ENCODE measurements around the gene SSTR3. TPM values are rescaled to one million over a fixed set of nuclear protein-coding genes. Genes with fewer than 3 reads are reported as not detected.
A peak's percentile ranks its signal among the peaks of the same experiment; 100 is the strongest.
"Not testable (repeated sequence)": the region's sequence is repeated elsewhere in the genome, so short reads cannot be mapped to it uniquely, and the experiment has no call there.

SSTR3 gene
- total and polyA plus RNA-seq, 4 donors = 0.39 to 2.9 (median 2.1) TPM

DNA sequence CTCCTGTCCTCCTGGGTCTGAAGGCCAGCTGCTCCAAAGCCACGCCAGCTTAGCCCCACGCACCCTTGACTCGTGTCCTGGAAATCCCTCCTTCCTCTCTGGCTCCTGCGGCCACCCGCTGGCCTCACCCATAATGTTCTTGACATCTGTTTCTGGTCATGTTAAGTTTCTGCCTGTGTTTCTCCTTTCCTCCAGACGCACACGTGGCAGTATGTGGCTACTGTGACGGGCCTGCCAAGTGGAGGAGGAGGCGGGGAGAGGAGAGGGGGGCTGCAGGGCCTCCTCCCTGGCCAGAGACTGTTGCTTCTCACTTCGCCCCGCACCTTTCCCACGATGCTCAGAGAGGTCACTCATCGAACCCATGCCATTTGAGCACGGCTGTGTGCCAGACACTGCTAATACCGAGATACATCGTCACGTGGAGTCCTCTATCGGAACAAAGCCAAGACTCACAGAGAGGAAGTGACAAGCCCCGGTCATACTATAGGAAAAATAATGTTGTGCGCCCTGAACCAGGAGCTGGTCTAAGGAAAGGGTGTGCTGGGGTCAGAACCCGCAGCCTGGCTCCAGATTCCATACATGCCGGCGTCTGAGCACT is 35.7 kb downstream of the SSTR3 start:
- Histone ChIP-seq H3K36me3 (ENCODE audit: control insufficient read depth, insufficient read depth, low read length) (no peaks in the 10 kb centered on the region), H3K4me3 (ENCODE audit: low read depth, low read length) (no peak overlapping the region), H3K4me1 (ENCODE audit: control insufficient read depth, insufficient read depth, low read length) (peaks cover 41% of the 10 kb centered on the region), H3K27ac (ENCODE audit: low read depth, low read length) (peak overlapping the region; percentile 48), H3K9me3 (ENCODE audit: control insufficient read depth, insufficient read depth, low read length) (no peaks in the 10 kb centered on the region), H3K27me3 (ENCODE audit: control insufficient read depth, insufficient read depth, low read length) (peaks cover 2% of the 10 kb centered on the region)
- WGBS (ENCODE audit: insufficient coverage) = 52% methylated on average over 19 of the region's 23 CpGs
- peak in 2 of 6 donors; percentile 39 to 73 for DNase-seq (ENCODE audit: low read depth in 4 of 6, low spot score in 6 of 6)

DNA sequence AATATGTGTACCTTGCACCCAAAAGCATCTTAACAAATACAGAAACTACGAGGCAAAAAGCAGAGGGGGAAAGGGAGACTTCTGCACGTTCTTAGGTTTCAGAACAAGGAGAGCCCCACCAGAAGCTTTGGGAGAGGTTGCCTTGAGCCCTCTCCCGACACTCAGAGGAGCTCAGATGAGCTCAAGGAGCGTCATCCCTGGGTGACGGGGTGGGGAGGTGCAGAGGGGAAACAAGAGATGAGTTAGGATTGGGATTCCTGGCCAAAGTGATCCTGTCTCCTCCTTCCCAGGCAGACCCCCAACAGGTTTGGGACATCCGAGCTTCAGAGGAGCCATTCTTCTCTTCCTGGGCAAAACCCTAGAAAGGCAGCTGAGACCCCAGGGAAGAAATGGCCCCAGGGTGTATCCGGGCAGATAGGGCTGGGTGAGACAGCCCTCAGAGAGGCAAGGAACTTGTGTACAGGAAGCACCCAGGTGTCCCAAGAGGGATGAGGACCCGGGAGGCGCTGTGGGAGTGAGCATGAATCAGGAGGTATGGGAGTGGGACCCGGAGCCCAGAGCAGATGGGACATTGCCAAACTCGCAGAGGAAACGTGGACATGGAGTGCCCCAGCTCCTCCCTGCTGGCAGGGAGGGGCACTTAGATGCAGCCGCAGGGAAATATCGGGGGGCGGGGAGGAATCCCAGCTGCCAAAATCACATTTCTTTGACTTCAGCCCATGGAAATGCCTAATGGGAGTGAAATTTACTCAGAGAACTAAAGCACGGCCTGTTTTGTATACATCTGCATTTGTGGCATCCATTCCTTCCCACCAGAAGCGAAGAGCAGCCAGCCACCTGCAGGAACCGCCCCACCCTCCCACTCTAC is 36.6 kb downstream of the SSTR3 start:
- DNase-seq (ENCODE audit: low read depth in 4 of 6, low spot score in 6 of 6) = no peak
- 65% methylated on average over 12 of the region's 18 CpGs for WGBS (ENCODE audit: insufficient coverage)

DNA sequence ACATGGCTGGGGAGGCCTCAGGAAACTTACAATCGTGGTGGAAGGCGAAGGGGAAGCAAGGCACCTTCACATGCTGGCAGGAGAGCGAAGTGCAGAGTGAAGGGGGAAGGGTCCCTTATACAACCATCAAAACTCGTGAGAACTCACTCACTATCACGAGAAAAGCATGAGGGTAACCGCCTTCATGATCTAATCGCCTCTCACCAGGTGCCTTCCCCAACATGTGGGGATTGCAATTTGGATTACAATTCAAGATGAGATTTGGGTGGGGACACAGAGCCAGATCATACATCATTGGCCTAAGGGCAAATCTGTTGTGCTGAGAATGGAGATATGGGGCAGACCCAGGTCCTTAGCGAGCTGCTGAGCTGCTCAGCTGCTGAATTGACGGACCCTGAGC is 37.3 kb downstream of the SSTR3 start:
- no peaks in the 10 kb centered on the region for H3K9me3 ChIP-seq (ENCODE audit: control insufficient read depth, insufficient read depth, low read length)
- H3K36me3 ChIP-seq (ENCODE audit: control insufficient read depth, insufficient read depth, low read length) = no peaks in the 10 kb centered on the region
- peaks cover 2% of the 10 kb centered on the region for H3K27me3 ChIP-seq (ENCODE audit: control insufficient read depth, insufficient read depth, low read length)
- no peak overlapping the region for H3K27ac ChIP-seq (ENCODE audit: low read depth, low read length)
- H3K4me3 ChIP-seq (ENCODE audit: low read depth, low read length) = no peak overlapping the region
- 100% methylated on average over 2 of the region's 9 CpGs for WGBS (ENCODE audit: insufficient coverage)
- no peak for DNase-seq (ENCODE audit: low read depth in 4 of 6, low spot score in 6 of 6)
- peaks cover 41% of the 10 kb centered on the region for H3K4me1 ChIP-seq (ENCODE audit: control insufficient read depth, insufficient read depth, low read length)

More for the DNA sequence above, 36.6 kb downstream of the SSTR3 start:
- H3K27me3 ChIP-seq (ENCODE audit: control insufficient read depth, insufficient read depth, low read length) = peaks cover 2% of the 10 kb centered on the region
- H3K9me3 ChIP-seq (ENCODE audit: control insufficient read depth, insufficient read depth, low read length) = no peaks in the 10 kb centered on the region
- H3K4me1 ChIP-seq (ENCODE audit: control insufficient read depth, insufficient read depth, low read length) = peaks cover 41% of the 10 kb centered on the region
- no peak overlapping the region for H3K4me3 ChIP-seq (ENCODE audit: low read depth, low read length)
- peak overlapping the region; percentile 48 for H3K27ac ChIP-seq (ENCODE audit: low read depth, low read length)
- no peaks in the 10 kb centered on the region for H3K36me3 ChIP-seq (ENCODE audit: control insufficient read depth, insufficient read depth, low read length)

DNA sequence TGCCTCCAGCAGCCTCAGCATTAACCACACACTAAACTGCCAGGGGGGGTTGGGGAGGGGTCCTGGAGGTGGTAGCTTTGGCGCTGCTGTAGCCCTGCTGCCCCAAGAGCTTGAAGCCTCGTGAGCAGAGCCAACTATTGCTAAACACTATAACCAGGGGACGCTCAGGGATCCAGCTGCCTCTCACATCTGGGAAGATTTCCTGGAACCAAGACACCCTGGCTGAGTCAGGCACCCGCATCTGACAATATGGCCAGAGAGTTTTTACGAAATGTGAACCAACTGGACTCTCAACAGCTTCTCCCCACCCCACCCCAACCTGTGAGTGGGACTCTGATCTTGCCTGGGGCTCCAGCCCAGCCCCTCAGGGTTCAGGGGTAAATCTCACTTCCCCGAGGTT is 38.6 kb downstream of the SSTR3 start:
- no peaks in the 10 kb centered on the region for H3K9me3 ChIP-seq (ENCODE audit: control insufficient read depth, insufficient read depth, low read length)
- peaks cover 35% of the 10 kb centered on the region for H3K4me1 ChIP-seq (ENCODE audit: control insufficient read depth, insufficient read depth, low read length)
- no peaks in the 10 kb centered on the region for H3K36me3 ChIP-seq (ENCODE audit: control insufficient read depth, insufficient read depth, low read length)
- H3K4me3 ChIP-seq (ENCODE audit: low read depth, low read length) = no peak overlapping the region
- no peak for DNase-seq (ENCODE audit: low read depth in 4 of 6, low spot score in 6 of 6)
- peaks cover 2% of the 10 kb centered on the region for H3K27me3 ChIP-seq (ENCODE audit: control insufficient read depth, insufficient read depth, low read length)
- 78% methylated on average over 4 of the region's 6 CpGs for WGBS (ENCODE audit: insufficient coverage)
- H3K27ac ChIP-seq (ENCODE audit: low read depth, low read length) = no peak overlapping the region

DNA sequence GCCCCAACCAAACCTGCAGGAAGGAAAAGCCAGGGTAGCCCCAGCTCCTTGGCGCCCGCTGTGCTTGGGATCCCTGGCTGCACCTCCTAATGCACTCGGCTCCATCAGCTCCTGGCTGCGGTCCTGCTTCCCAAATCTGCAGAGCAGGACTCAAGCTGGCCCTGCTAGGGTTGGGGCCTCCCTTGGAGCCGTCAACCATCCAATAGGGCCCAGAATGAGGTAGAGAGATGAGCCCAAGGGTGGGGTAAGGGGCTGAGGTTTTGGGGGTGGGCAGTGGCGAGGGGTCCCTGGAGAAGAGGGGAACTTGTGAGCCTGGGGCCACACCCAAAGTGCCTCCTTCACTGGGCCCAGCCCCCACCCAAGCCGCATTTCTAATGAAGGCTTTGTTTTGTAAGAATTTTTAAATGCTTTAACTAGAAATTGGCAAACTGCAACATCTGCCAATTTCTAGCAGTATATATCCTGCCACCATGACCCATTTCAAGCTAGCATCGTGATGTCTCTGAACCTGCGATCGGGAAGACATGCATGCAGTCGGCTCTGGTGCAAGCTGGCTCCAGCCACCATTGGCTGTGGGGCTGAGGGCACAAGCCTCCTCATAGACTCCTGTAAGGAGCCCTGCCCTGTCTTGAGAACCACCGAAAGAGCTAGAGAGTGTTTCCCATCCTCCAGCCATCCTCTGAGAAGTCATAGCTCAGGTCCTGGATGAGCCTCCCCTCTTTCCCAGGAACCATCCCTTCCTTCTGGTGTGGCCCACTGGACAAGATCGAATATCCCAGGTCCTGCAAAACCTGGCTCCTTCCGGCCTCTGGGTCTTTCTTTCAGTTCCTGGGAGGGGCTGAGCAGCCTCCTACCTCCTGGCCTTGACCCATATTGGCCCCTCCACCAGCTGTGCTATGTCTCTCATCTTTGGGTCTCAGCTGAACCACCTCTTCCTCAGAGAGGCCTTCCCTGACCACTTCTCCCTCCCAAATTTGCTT is 39.7 kb downstream of the SSTR3 start:
- DNase-seq (ENCODE audit: low read depth in 4 of 6, low spot score in 6 of 6) = no peak
- peaks cover 2% of the 10 kb centered on the region for H3K27me3 ChIP-seq (ENCODE audit: control insufficient read depth, insufficient read depth, low read length)
- H3K9me3 ChIP-seq (ENCODE audit: control insufficient read depth, insufficient read depth, low read length) = no peaks in the 10 kb centered on the region
- no peak overlapping the region for H3K27ac ChIP-seq (ENCODE audit: low read depth, low read length)
- no peaks in the 10 kb centered on the region for H3K36me3 ChIP-seq (ENCODE audit: control insufficient read depth, insufficient read depth, low read length)
- no peak overlapping the region for H3K4me3 ChIP-seq (ENCODE audit: low read depth, low read length)
- H3K4me1 ChIP-seq (ENCODE audit: control insufficient read depth, insufficient read depth, low read length) = peaks cover 23% of the 10 kb centered on the region
- 85% methylated on average over 12 of the region's 14 CpGs for WGBS (ENCODE audit: insufficient coverage)

DNA sequence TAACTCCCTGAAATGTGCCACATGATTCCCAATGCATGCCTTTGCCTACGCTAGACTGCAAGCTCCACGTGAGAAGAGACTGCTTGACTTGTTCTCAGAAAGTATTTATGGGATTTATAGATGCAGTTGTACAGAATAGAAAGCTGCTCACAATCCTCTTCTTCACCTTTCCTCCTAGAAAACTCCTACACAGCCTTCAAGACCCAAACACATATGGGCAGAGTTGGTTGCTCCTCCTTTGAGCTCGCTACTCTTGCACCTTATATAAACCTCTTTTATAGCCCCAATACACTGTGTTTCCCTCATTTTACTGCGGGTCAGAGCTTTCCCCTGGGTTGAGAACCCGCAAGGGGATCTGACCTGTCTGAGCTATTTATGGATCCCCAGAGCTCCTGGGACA is 40.6 kb downstream of the SSTR3 start:
- no peaks in the 10 kb centered on the region for H3K9me3 ChIP-seq (ENCODE audit: control insufficient read depth, insufficient read depth, low read length)
- peaks cover 18% of the 10 kb centered on the region for H3K4me1 ChIP-seq (ENCODE audit: control insufficient read depth, insufficient read depth, low read length)
- WGBS (ENCODE audit: insufficient coverage) = 41% methylated on average over 3 of the region's 5 CpGs
- peaks cover 2% of the 10 kb centered on the region for H3K27me3 ChIP-seq (ENCODE audit: control insufficient read depth, insufficient read depth, low read length)
- no peak overlapping the region for H3K4me3 ChIP-seq (ENCODE audit: low read depth, low read length)
- H3K27ac ChIP-seq (ENCODE audit: low read depth, low read length) = no peak overlapping the region
- no peaks in the 10 kb centered on the region for H3K36me3 ChIP-seq (ENCODE audit: control insufficient read depth, insufficient read depth, low read length)
- no peak for DNase-seq (ENCODE audit: low read depth in 4 of 6, low spot score in 6 of 6)

DNA sequence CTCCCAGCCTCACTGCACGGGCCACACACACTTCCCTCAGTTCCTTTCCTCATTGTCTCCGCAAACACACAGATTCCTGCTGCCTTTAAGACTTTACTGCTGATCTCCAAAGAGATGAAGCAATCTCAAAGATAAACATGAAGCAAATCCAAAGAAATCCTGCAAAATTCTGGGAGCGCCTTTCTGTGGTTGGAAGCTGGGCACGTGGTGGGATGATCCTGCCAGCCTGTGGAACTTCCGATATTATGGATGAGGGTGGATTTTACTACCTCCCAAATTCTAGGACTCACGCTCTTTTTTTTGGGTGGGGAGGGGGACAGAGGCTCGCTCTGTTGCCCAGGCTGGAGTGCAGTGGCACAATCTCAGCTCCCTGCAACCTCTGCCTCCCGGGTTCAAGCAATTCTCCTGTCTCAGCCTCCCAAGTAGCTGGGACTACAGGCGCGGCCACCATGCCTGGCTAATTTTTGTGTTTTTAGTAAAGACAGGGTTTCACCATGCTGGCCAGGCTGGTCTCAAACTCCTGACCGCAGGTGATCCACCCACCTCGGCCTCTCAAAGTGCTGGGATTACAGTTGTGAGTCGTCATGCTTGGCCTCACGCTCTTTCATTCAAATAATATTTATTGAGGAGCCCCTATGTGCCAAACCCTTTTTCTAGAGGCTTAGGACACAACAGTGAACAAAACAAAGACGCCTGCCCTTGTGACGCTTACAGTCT is 41.4 kb downstream of the SSTR3 start:
- not testable (repeated sequence) for H3K27me3 ChIP-seq (ENCODE audit: control insufficient read depth, insufficient read depth, low read length); H3K9me3 ChIP-seq (ENCODE audit: control insufficient read depth, insufficient read depth, low read length); H3K27ac ChIP-seq (ENCODE audit: low read depth, low read length); H3K36me3 ChIP-seq (ENCODE audit: control insufficient read depth, insufficient read depth, low read length); H3K4me3 ChIP-seq (ENCODE audit: low read depth, low read length)
- peaks cover 14% of the 10 kb centered on the region for H3K4me1 ChIP-seq (ENCODE audit: control insufficient read depth, insufficient read depth, low read length)
- WGBS (ENCODE audit: insufficient coverage) = 88% methylated on average over 9 of the region's 16 CpGs
- DNase-seq (ENCODE audit: low read depth in 4 of 6, low spot score in 6 of 6) = peak in 1 of 6 donors; percentile 35

DNA sequence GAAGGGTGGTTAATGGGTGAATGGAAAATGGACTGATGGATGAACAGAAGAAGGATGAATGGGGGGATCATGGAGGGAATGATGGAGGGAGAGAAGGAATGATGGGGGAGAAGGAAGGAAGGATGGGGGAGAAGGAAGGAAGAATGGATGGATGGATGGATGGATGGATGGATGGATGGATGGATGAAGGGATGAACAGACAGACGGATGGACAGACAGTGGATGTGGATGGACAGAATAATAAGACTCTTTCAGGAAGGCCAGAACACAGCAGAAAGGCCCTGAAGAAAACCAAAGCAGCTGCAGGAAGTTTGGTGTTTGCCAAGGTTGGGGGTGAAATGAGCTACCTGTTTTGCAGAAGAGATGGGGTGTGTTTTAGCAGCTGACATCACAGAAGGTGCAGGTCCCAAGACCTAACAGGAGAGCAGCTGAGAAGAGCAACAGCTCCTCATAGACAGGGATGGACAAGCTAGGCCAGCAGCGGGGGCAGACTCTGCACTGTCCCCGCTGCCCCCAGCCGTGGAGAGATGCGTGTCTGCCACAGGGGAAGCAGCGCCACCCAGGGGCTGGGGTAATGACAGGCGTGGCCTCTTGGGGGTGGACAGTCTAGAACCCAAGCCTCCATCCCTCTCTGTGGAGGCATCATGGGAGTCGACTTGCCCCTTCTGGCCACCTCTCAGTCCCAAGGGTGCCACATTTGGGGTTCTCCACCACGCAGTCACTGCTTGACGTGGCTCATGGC is 42.2 kb downstream of the SSTR3 start:
- H3K4me3 ChIP-seq (ENCODE audit: low read depth, low read length) = no peak overlapping the region
- no peaks in the 10 kb centered on the region for H3K9me3 ChIP-seq (ENCODE audit: control insufficient read depth, insufficient read depth, low read length)
- peaks cover 10% of the 10 kb centered on the region for H3K4me1 ChIP-seq (ENCODE audit: control insufficient read depth, insufficient read depth, low read length)
- no peaks in the 10 kb centered on the region for H3K36me3 ChIP-seq (ENCODE audit: control insufficient read depth, insufficient read depth, low read length)
- no peaks in the 10 kb centered on the region for H3K27me3 ChIP-seq (ENCODE audit: control insufficient read depth, insufficient read depth, low read length)
- H3K27ac ChIP-seq (ENCODE audit: low read depth, low read length) = no peak overlapping the region
- WGBS (ENCODE audit: insufficient coverage) = 90% methylated on average over 9 of the region's 10 CpGs
- no peak for DNase-seq (ENCODE audit: low read depth in 4 of 6, low spot score in 6 of 6)
